Cardiac septum (tissue), 1 donor: ENCODE data around the gene UMODL1. TPM values are rescaled to one million over a fixed set of nuclear protein-coding genes. Genes with fewer than 3 reads are reported as not detected.

Experiments
- DNase-seq: peaks from one replicate; pipeline ENCODE4 v3.0.0-alpha.2; 2020; ENCODE audit warnings: low spot score
- intact Hi-C: fragments of 100-400 bp; cut with DNase I; formaldehyde crosslinking; loops from one replicate; pipeline ENCODE4 v1.14.0; 2022
- total RNA-seq: library from RNA; stranded (reverse); fragmentation: NEBNext Ultra II Directional; extraction: Animal tissue kit (Norgen Biotek cat#: 25700); gene quantifications from one replicate; pipeline ENCODE4 v1.2.1, GENCODE V29; 2021
- donor health status: DM: no; HTN: no; CAD: no.

Gene UMODL1
- total RNA-seq, 1 donor from 2014 or later = not detected

GRCh38 chr21:42137191-42137904, 66.2 kb downstream of the UMODL1 start:
- no peak for DNase-seq

DNA sequence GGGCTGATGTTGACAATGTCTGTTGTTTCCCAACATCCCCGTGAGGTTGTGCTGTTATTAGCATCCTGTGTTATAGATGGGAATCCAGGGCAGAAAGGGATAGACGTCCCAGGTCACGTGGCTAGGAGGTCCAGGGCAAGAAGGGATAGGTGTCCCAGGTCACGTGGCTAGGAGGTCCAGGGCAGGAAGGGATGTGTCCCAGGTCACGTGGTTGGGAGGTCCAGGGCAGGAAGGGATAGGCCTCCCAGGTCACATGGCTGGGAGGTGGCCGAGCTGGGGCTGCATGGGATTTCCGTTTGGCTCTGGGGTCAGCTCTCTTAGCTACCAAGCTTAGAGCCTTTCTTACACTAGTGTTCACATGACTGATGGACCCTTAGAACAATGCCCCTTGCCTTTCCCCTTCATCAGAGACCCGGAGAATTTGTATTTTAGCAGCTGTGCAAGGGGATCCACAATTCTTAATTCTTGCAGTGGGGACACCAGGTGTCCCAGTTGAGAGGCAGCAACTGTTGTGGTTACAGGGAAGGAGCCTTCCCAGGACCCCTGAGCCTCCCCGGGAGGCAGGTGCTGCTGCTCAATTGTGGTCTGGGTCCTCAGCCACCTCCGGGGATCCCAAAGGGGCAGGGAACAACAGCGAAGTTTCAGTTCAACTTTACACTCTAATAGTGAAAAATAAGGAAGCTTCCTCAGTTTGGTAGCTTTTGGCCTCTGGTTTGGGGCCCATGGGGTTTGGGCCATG, 69.2 kb downstream of the UMODL1 start:
- intact Hi-C loops = loop anchor here (10.0 kb wide), 2 partner anchors 354 to 674 kb away; partner anchors contain the start of gene RSPH1
- no peak for DNase-seq

More at GRCh38 chr21:42137191-42137904, 66.2 kb downstream of the UMODL1 start:
- intact Hi-C loops = no loop called here

- intact Hi-C loops = loop anchor here (10.0 kb wide), 2 partner anchors 353 to 673 kb away; partner anchors contain the start of gene RSPH1
- DNase-seq = no peak
Observed at GRCh38 chr21:42141643-42142042, 70.5 kb downstream of the UMODL1 start.

DNA sequence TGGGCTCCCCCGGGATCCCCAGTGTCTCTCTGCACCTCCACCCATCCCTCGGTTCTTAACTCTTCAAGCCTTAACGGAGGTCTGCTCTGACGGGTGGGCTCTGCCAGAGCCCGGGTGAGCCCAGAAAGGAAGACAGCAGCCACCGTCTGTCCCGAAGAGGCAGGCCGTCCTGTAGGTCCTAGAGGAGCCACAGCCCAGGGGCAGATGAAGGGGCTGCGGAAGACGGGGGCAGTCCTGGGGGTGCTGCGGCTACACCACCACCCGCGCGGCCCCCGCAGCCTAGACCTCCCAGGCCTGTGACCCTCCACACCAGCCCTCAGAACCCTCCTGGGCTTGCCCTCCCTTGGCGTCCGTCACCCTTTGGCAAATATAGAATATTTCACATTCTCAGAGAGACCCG, 71.0 kb downstream of the UMODL1 start:
- intact Hi-C loops = loop anchor here (10.0 kb wide), 2 partner anchors 353 to 673 kb away; partner anchors contain the start of gene RSPH1
- no peak for DNase-seq

GRCh38 chr21:42142627-42143026, 71.5 kb downstream of the UMODL1 start:
- no peak for DNase-seq
- intact Hi-C loops = loop anchor here (10.0 kb wide), 2 partner anchors 352 to 672 kb away; partner anchors contain the start of gene RSPH1

GRCh38 chr21:42143111-42143510, 72.0 kb downstream of the UMODL1 start:
- DNase-seq = no peak
- intact Hi-C loops = loop anchor here (10.0 kb wide), 2 partner anchors 352 to 672 kb away; partner anchors contain the start of gene RSPH1

GRCh38 chr21:42144221-42144620, 73.1 kb downstream of the UMODL1 start:
- DNase-seq = no peak
- intact Hi-C loops = loop anchor here (10.0 kb wide), 2 partner anchors 351 to 671 kb away; partner anchors contain the start of gene RSPH1

DNA sequence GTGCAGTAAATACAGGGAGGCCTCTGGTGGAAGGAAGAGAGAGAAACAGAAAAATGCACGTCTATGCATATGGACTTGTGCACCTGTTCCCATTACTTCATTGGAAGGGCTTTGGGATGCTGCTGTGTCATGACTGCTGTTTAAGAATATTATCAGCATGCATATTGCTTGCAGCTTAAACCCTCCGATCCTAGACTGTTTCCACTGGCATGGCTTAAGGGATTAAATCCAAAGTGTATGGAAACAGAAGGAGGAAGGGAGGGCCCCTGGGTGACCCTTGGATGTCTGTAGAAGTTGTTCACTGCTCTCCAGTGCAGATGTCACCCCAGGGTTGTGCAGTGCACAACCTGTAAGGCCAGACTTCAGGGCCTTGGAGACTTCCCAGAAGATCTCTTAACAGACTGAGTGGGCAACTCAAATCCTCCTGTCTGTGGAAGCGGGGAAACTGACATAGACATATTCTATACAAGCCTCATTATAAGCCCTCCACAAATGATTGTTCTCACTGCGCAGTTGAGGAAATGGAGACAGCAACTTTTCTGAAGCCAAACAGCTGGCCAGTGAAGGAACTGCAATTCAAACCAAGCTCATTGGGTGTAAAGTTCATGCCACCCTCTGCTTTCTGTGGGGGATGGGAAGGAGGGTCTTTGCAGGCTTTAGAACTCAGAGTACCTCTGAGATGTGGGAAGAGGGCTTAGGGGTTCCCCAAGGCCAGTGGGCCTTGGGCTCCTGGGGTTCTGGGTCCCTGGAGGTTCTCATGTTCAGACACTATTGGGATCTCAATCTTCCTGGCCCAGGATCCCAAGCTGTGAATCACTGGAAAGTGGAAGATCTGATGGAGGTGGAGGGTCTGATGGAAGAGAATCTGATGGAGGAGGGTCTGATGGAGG, 73.8 kb downstream of the UMODL1 start:
- no peak for DNase-seq
- intact Hi-C loops = loop anchor here (5.0 to 10.0 kb wide), 4 partner anchors 112 to 670 kb away; partner anchors contain the start of gene RSPH1

DNA sequence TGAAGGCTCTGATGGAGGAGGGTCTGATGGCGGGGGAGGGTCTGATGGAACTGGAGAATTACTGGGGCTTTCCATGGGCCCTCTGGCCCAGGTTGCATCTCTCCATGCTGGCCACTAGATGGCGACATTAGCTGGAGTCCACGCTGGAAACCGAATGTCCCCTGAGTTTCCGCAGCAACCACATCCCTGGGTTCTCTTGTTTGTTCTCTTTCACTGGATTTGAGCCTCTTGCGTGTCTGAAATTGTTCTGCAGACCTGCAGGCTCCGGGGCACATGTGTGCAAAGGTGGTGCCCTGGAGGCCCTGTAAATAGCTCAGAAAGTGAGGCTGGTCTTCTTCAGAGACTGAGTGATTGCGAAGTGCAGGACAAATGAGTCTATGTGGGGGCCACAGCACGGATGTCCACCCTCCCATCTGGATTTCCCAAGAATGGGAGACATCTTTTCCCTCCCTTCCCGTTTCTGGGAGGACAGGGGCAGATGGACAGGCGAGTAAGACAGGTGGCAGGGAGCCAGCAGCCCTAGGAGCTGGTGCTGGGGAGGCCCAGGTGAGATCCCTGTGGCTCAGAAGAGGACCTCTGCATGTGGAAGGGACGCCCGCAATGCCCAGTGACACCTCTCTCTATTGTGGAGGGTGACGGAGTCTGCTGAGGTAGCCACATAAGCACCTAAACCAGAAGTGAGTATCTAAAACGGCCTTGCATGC, 74.6 kb downstream of the UMODL1 start:
- peak; percentile 84 for DNase-seq
- intact Hi-C loops = loop anchor here (5.0 to 10.0 kb wide), 4 partner anchors 112 to 669 kb away; partner anchors contain the start of gene RSPH1

DNA sequence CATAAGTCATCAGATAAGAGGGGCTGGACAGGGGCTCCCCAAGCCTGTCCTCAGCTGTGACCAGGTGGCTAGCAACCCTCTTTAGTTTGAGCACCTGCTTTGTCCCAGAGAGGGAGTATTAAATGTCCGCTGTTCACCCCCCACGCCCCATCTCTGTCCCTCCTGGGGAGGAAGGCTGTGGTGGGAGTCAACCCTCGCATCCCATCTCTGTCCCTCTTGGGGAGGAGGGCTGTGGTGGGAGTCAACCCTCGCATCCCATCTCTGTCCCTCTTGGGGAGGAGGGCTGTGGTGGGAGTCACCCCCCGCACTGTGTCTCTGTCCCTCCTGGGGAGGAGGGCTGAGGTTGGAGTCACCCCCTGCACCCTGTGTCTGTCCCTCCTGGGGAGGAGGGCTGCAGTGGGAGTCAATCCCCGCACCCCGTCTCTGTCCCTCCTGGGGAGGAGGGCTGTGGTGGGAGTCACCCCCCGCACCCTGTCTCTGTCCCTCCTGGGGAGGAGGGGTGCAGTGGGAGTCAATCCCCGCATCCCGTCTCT, 75.2 kb downstream of the UMODL1 start:
- DNase-seq = no peak

DNA sequence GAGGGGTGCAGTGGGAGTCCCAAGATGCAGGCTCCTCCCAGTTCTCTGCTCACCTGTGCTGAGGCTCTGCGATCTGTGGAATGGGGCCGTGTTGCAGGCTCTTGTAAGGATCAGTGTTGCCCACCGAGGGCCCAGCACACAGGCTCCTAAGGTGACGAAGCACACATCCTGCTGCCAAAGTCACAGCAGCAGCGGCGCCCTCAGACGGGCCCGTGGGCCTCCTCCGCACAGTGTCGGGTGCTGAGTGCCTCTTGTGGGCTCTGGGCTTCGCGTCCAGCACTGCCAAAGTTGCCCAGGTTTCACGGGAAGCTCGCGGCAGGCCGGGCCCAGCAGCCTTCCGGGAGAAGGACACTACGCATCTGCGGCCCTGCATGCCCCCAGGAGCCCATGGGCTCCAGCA, 75.7 kb downstream of the UMODL1 start:
- intact Hi-C loops = loop anchor here (5.0 to 10.0 kb wide), 4 partner anchors 110 to 668 kb away; partner anchors contain the start of gene RSPH1
- peak; percentile 57 for DNase-seq

More for the DNA sequence above, 75.2 kb downstream of the UMODL1 start:
- intact Hi-C loops = loop anchor here (5.0 to 10.0 kb wide), 4 partner anchors 111 to 668 kb away; partner anchors contain the start of gene RSPH1

DNA sequence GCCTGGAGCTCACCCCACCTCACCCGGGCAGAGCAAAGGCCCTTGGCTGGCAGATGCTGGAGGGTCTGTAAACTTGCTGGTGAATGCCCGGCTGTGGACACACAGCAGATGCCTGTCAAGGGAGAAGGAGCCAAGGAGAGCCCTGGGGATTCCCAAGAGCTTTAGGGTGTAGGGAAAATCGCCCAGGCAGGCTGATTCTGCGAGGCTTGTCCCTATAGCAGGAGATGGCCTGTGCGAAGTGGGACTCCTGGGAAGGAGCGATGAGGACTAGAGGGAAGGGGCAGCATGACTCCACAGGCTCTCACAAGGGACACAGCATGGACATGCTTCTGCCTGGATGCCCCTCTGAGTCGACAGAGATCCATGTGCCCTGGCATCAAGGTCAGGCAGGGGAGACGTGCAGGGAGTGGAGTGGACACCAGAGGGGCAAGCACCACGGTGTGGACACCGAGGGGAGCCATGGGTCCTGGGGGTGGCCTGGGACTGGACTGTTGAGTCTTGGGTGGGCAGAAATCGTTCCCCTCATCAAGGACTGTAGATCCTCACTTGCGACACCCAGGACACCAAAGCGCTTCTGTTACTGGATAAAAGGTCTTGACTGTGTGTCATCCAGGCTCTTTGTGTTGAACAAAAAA, 76.4 kb downstream of the UMODL1 start:
- intact Hi-C loops = loop anchor here (5.0 to 10.0 kb wide), 4 partner anchors 110 to 667 kb away; partner anchors contain the start of gene RSPH1

DNA sequence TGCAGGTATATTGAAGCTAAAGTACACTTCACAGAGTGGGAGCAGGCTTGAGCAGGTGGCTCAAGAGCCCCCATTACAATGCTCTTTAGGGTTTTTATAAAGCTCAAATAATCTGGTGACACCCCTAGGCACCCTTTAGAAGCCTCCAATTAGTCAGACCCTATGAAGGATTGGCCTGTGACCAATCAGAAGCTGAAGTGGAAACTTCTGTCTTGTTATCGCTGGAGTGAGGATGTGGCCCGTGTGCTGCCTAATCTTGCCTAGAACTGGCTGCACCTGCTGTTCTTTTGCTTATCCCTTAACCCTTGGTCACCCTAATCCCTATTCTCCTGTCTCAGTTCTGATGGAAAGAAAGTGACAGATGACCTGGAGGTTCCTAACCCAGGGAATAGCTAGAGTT, 77.0 kb downstream of the UMODL1 start:
- no peak for DNase-seq
- intact Hi-C loops = loop anchor here (5.0 to 10.0 kb wide), 4 partner anchors 109 to 667 kb away; partner anchors contain the start of gene RSPH1

More for the DNA sequence above, 76.4 kb downstream of the UMODL1 start:
- DNase-seq = peak; percentile 55

GRCh38 chr21:42148584-42148983, 77.5 kb downstream of the UMODL1 start:
- intact Hi-C loops = loop anchor here (5.0 to 10.0 kb wide), 4 partner anchors 109 to 666 kb away; partner anchors contain the start of gene RSPH1

DNA sequence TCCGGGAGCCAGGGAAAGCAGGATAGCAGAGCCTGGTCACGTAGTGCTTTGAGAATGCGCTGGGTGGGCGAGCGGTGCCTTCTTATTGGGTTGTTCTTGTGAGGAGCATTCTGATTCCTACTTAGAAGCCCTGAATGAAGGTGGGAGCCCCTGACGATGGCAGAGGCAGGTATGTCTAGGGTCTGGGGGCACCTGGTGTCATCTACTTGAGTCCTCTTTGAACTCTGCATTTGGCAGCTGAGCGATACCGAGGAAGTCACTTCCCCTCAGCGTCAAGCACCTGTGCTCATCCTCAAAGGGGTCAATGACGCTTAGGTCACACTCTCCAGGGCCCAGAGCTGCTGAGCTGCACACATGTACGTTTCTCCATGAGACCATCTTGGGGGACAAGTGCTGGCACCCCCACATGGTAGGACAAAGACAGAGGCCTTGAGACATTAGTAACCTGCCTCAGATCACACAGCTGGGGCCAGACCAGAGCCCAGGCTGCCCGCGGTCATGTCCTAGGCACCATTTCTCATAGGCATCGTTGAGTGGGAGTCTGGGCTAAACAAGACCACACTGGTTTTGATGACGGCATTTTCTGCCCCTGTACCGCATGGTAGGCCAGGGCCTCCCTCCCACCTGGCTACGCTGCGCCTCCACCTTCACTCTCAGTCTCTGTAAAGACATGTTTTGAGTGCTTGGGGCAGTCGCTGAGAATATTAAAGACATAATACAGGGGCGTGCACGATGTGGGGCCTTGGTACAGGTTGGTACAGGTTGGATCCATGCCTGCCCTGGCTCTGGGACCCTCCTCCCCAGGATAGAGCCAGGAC, 78.7 kb downstream of the UMODL1 start:
- intact Hi-C loops = loop anchor here (5.0 to 10.0 kb wide), 4 partner anchors 107 to 665 kb away; partner anchors contain the start of gene RSPH1

More at GRCh38 chr21:42148584-42148983, 77.5 kb downstream of the UMODL1 start:
- no peak for DNase-seq

GRCh38 chr21:42150474-42151085, 79.5 kb downstream of the UMODL1 start:
- intact Hi-C loops = no loop called here
- DNase-seq = peak; percentile 53

More for the DNA sequence above, 78.7 kb downstream of the UMODL1 start:
- peak; percentile 56 for DNase-seq
